Pancreas (tissue), 10 donors: ENCODE data around the gene NECAB2. TPM values are rescaled to one million over a fixed set of nuclear protein-coding genes. Genes with fewer than 3 reads are reported as not detected.

Experiments used
- ATAC-seq, 4 donors: fragments of 200-7000 bp; cut with Tn5 transposase; one replicate each; pipeline versions ENCODE4 v1.8.0 to v1.9.1; 2020; ENCODE audit warnings: mild to moderate bottlenecking in 4 of 4, moderate library complexity in 4 of 4
- DNase-seq, 6 donors: peaks; one replicate each; pipeline ENCODE4 v3.0.0-alpha.2; 2020
- FAIRE-seq: peaks from 2 replicates; lab custom pipeline; 2012; peaks lifted over from hg19 to GRCh38; lab: Jason Lieb, UNC
- H3K27ac ChIP-seq, 4 donors: fragments of 200-600 bp; sonication (generic); 1 replicate in 3 of 4; 2 replicates in 1 of 4; pipeline versions ENCODE4 v1.5.0 to v1.8.0; 2020
- H3K27me3 ChIP-seq, 4 donors: fragments of 200-600 bp; one replicate each; pipeline ENCODE4 v1.8.0; 2021
- H3K36me3 ChIP-seq, 3 donors: fragments of 200-600 bp; sonication (generic) in 1 of 3; one replicate each; pipeline versions ENCODE4 v1.5.0 to v1.8.0; 2020 to 2021
- H3K4me1 ChIP-seq, 3 donors: fragments of 200-600 bp; one replicate each; pipeline ENCODE4 v1.8.0; 2021
- H3K4me3 ChIP-seq, 4 donors: fragments of 200-600 bp; sonication (generic) in 2 of 4; one replicate each; pipeline versions ENCODE4 v1.5.0 to v1.8.0; 2020 to 2021
- H3K9me3 ChIP-seq, 4 donors: fragments of 200-600 bp; one replicate each; pipeline ENCODE4 v1.8.0; 2021
- WGBS, 2 donors: extraction: QIAGEN DNeasy Blood & Tissue Kit; methylation state at CpG; one replicate each; pipeline ENCODE4 v1.1.7; 2013; 5-methylcytosine and 5-hydroxymethylcytosine counted together
- intact Hi-C, 3 donors: fragments of 100-400 bp; cut with DNase I; formaldehyde crosslinking; loops; one replicate each; pipeline versions ENCODE4 v1.11.1 to v1.14.2; 2022
- polyA plus RNA-seq, 2 donors: library from polyadenylated mRNA; stranded (reverse); fragments of 200-250 nt; gene quantifications; one replicate each; pipeline ENCODE4 v1.2.3, GENCODE V29; 2013
- total RNA-seq, 6 donors: library from RNA; stranded (reverse); fragmentation: NEBNext Ultra II Directional in 4 of 6; extraction: Animal tissue kit (Norgen Biotek cat#: 25700) in 4 of 6; gene quantifications; one replicate each; pipeline versions ENCODE4 v1.2.1 to v1.2.4, GENCODE V29; 2021 to 2023
- TF ChIP-seq, protein P1 (sequence below), 4 donors: fragments of 200-600 bp; sonication (generic) in 3 of 4; IDR thresholded peaks; one replicate each; pipeline versions ENCODE4 v1.5.0 to v1.8.0; 2021; ENCODE audit warnings: antibody characterized with exemption in 4 of 4
- donor health status: healthy with polysubstance abuse.
- donor health status: DM: no; HTN: no; CAD: no; lungs with moderate emphysema.
- donor health status: DM: no; HTN: no; CAD: no.
- donor health status: control.
- donor health status: control.
- donor health status: Bipolar disorder and iron deficiency.
- donor health status: DM: yes; HTN: yes; CAD: no.
- donor health status: DM: no; HTN: no; CAD: no.
- donor health status: DM: no; HTN: no; CAD: no.
- donor health status: DM: yes; HTN: yes; CAD: no.

Gene NECAB2
- total RNA-seq, result 1 to 10 TPM in 2 of 6 donors, under 1 TPM in 4; 0.37 to 1.7 (median 0.81) TPM
- polyA plus RNA-seq, result 10 to 100 TPM in 1 of 2 donors, 1 to 10 TPM in 1; 6.3 to 23.8 TPM

DNA sequence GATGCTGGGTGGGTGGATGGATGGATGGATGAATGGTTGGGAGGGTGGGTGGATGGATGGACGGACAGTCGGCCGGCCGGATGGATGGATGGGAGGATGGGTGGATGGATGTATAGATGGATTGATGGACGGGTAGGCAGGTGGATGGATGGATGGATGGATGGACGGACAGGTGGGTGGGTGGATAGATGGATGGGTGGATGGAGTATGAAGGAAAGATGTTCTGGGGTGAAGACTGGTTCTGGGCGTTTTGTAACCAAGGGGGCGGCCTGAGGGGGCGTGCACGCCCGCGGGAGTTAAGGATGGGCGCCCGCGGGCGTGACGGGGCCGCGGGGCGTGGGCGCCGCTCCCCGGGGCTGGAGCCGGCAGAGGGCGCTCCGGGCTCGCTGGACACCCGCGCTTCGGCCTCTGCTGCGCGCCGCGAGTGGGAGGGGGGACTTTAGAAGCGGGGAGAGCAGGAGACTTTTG lies at the start of gene NECAB2:
NECAB2 (plus strand) TSS at position 407 of the 468 bp plus-strand sequence. CDS start 405 bp downstream, outside the sequence.
- Histone ChIP-seq H3K27me3 (no peaks in the 10 kb centered on the region), H3K27ac (no peak within 1 kb of the TSS), H3K4me3 (peak within 1 kb of the TSS in 2 of 4 donors; percentile 22 to 40), H3K9me3 (no peaks in the 10 kb centered on the region), H3K36me3 (no peaks in the 10 kb centered on the region), H3K4me1 (no peaks in the 10 kb centered on the region)
- intact Hi-C loops, result loop anchor here in 2 of 3 donors (5.0 to 10.0 kb wide), 3 partner anchors 77 to 207 kb away; partner anchors contain the start of gene SLC38A8 (in 1 of the 2)
- FAIRE-seq (no peak), DNase-seq (peak in 4 of 6 donors; percentile 40 to 83 (median 64)), ATAC-seq (peak; percentile 55 to 89 (median 79))
- TF ChIP-seq, protein P1, sequence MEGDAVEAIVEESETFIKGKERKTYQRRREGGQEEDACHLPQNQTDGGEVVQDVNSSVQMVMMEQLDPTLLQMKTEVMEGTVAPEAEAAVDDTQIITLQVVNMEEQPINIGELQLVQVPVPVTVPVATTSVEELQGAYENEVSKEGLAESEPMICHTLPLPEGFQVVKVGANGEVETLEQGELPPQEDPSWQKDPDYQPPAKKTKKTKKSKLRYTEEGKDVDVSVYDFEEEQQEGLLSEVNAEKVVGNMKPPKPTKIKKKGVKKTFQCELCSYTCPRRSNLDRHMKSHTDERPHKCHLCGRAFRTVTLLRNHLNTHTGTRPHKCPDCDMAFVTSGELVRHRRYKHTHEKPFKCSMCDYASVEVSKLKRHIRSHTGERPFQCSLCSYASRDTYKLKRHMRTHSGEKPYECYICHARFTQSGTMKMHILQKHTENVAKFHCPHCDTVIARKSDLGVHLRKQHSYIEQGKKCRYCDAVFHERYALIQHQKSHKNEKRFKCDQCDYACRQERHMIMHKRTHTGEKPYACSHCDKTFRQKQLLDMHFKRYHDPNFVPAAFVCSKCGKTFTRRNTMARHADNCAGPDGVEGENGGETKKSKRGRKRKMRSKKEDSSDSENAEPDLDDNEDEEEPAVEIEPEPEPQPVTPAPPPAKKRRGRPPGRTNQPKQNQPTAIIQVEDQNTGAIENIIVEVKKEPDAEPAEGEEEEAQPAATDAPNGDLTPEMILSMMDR (IDR thresholded peaks at IDR 0.05), result peak; percentile 19 to 65 (median 54)
- WGBS, 2 donors, result 5 to 7% methylated on average over 33 to 35 of the region's 35 CpGs

DNA sequence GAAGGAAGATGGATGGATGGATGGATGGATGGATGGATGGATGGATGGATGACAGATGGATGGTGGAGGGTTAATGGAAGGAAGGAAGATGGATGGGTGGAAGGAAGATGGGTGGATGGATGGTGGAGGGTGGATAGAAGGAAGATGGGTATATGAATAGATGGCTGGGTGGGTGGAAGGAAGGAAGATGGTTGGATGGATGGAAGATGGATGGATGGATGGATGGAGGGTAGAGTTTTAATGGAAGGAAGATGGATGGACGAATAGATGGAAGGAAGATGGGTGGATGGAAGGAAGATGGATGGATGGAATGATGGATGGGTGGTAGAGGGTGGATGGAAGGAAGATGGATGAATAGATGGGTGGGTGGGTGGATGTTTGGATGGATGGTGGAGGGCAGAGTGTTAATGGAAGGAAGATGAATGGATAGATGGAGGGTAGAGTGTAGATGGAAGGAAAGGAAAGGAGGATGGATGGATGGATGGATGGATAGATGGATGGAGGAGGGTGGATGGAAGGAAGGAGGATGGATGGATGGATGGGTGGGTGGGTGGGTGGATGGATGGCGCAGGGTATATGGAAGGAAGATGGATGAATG lies 47.1 kb upstream of the NECAB2 start:
- ATAC-seq (no peak), DNase-seq (no peak), FAIRE-seq (no peak)
- intact Hi-C loops, result no loop called here
- no peaks in the 10 kb centered on the region for H3K9me3 ChIP-seq
- WGBS, 2 donors, result 80 to 90% methylated on average over 2 of the region's 2 CpGs
- no peak overlapping the region for H3K27ac ChIP-seq
- H3K4me3 ChIP-seq, result no peak overlapping the region
- no peaks in the 10 kb centered on the region for H3K4me1 ChIP-seq
- TF ChIP-seq, protein P1 (IDR thresholded peaks at IDR 0.05), result no peak
- H3K36me3 ChIP-seq, result peaks cover 0 to 27% (median 7%) of the 10 kb centered on the region in 3 donors
- H3K27me3 ChIP-seq, result no peaks in the 10 kb centered on the region

DNA sequence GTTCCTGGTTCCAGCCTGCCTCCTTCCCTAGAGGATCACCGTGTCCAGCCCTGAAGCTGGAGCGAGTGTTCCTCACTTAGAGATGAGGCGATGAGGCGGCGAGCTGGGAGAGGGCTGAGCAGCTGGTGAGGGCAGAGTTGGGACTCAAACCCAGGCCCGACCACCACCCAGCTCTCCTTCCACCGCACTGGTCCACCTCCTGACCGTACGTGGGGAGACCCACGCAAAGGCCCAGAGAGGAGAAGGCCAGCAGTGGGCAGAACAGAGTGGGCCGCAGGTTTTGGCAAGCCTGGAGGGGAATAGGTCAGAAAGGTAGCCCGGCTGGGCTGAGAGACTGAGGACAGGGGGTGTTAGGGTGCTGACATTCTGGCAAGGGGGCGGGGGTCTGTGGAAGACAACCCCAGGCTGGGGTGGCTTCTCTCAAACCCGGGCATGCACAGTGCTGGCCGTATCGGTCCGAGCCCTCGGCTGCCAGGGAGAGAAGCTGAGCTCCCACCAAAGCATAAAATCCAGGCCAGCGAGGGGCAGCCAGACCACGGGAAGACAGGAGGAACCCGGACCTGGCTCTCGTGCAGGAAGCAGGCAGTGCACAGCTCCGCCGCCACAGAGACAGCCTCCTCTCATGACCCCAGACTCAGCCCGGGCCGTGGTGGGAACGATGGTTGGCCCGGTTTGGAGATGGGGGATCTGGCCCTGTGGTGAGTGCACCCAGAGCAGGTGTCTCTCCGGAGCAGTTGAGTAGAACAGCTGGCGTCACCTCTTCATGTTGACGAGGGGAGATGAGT lies 44.3 kb upstream of the NECAB2 start:
- Histone ChIP-seq H3K4me1 (no peaks in the 10 kb centered on the region), H3K27ac (no peak overlapping the region), H3K9me3 (no peaks in the 10 kb centered on the region), H3K36me3 (peaks cover 0 to 13% (median 4%) of the 10 kb centered on the region in 3 donors), H3K4me3 (no peak overlapping the region), H3K27me3 (no peaks in the 10 kb centered on the region)
- ATAC-seq, result no peak
- WGBS, 2 donors, result 88 to 92% methylated on average over 31 of the region's 31 CpGs
- no peak for FAIRE-seq
- TF ChIP-seq, protein P1 (IDR thresholded peaks at IDR 0.05), result no peak
- peak in 1 of 6 donors; percentile 63 for DNase-seq
- intact Hi-C loops, result no loop called here

DNA sequence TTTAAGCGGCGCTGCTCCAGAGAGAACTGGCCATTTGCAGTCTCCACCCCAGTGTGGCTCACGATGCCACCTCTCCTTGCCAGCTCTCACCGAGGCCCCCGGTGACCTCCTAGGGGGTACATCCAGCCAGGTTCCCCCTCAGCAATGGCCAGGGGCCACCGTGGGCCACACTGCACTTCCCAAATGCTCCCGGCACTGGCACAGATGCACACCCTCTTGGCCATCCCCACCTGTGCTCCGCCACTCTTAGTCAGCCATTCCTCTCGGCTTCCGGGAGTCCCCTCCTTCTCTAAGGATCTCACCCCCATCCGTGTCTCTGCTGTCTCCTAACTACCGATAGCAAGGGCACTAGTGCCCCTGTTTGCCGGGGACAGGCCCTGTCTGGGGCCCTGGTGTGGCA lies 43.4 kb upstream of the NECAB2 start:
- TF ChIP-seq, protein P1 (IDR thresholded peaks at IDR 0.05), result no peak
- ATAC-seq (no peak), FAIRE-seq (no peak), DNase-seq (peak in 1 of 6 donors; percentile 72)
- no peaks in the 10 kb centered on the region for H3K27me3 ChIP-seq
- peaks cover 0 to 5% (median 0%) of the 10 kb centered on the region in 3 donors for H3K36me3 ChIP-seq
- no peaks in the 10 kb centered on the region for H3K9me3 ChIP-seq
- no peak overlapping the region for H3K27ac ChIP-seq
- WGBS, 2 donors, result 85 to 86% methylated on average over 13 of the region's 13 CpGs
- no peaks in the 10 kb centered on the region for H3K4me1 ChIP-seq
- no peak overlapping the region for H3K4me3 ChIP-seq
- intact Hi-C loops, result no loop called here
